Astrocyte (in vitro differentiated cells and primary cell): Measurements from ENCODE around the gene METTL27.

Experiments used
- EZH2 ChIP-seq: IDR thresholded peaks from 2 replicates; pipeline ENCODE4 v1.6.1; 2012; ENCODE audit warnings: mild to moderate bottlenecking, low read length, inconsistent platforms; ENCODE audit not compliant: insufficient read depth
- TF ChIP-seq, protein P1 (sequence below): IDR thresholded peaks from 2 replicates; pipeline ENCODE4 v1.5.1; 2011; ENCODE audit warnings: low read depth, mild to moderate bottlenecking, inconsistent platforms, low read length, moderate library complexity; ENCODE audit not compliant: insufficient read depth

DNA sequence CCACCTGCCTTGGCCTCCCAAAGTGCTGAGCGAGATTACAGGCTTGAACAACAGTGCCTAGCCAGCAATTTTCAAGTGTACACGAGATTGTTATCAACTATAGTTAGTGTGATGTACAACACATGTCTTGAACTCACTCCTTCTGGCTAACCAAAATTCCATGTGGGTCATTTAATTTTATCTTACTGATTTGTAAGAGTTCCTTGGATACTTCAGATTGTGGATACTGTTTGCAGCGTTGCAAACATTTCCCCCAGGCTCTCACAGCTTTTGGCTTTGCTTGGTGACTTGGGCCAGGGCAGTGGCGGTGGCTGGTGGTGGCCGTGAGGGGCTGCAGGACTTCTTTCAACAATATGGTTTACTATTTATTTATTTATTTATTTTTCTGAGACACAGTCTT, 10.2 kb upstream of the METTL27 start:
- TF ChIP-seq, protein P1, sequence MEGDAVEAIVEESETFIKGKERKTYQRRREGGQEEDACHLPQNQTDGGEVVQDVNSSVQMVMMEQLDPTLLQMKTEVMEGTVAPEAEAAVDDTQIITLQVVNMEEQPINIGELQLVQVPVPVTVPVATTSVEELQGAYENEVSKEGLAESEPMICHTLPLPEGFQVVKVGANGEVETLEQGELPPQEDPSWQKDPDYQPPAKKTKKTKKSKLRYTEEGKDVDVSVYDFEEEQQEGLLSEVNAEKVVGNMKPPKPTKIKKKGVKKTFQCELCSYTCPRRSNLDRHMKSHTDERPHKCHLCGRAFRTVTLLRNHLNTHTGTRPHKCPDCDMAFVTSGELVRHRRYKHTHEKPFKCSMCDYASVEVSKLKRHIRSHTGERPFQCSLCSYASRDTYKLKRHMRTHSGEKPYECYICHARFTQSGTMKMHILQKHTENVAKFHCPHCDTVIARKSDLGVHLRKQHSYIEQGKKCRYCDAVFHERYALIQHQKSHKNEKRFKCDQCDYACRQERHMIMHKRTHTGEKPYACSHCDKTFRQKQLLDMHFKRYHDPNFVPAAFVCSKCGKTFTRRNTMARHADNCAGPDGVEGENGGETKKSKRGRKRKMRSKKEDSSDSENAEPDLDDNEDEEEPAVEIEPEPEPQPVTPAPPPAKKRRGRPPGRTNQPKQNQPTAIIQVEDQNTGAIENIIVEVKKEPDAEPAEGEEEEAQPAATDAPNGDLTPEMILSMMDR: no peak
- no peak for TF ChIP-seq EZH2
